Daoy (cell line): ENCODE data around the gene NUAK2. TPM values are rescaled to one million over a fixed set of nuclear protein-coding genes. Genes with fewer than 3 reads are reported as not detected.
"Not testable (repeated sequence)": the region's sequence is repeated elsewhere in the genome, so short reads cannot be mapped to it uniquely, and the experiment has no call there.

ENCODE experiments used
- DNase-seq: peaks from one replicate; pipeline ENCODE4 v3.0.0-alpha.2; 2015; ENCODE audit warnings: low read depth
- total RNA-seq: library from RNA; depleted of rRNA; stranded (reverse); fragments of >200 nt; shearing (Covaris generic); gene quantifications from 2 replicates; pipeline ENCODE4 v1.2.3, GENCODE V29; 2014; rRNA removed

NUAK2 gene
- total RNA-seq: 11.1 and 12.4 TPM in 2 replicates

GRCh38 chr1:205321162-205321958 is at the start of gene NUAK2:
NUAK2 (minus strand) TSS chr1:205321745; CDS start chr1:205321628, 117 bp downstream.
- peak; percentile 97 for DNase-seq

GRCh38 chr1:205370780-205371179 is 49.2 kb upstream of the NUAK2 start:
- no peak for DNase-seq

- no peak for DNase-seq
Measured at GRCh38 chr1:205369701-205370123, 48.2 kb upstream of the NUAK2 start.

- DNase-seq: no peak
Measured at GRCh38 chr1:205368478-205368877, 46.9 kb upstream of the NUAK2 start.

- peak; percentile 43 for DNase-seq
Measured at GRCh38 chr1:205365945-205366463, 44.5 kb upstream of the NUAK2 start.

- DNase-seq: not testable (repeated sequence)
Measured at GRCh38 chr1:205365086-205365485, 43.5 kb upstream of the NUAK2 start.

- no peak for DNase-seq
Measured at GRCh38 chr1:205360891-205361290, 39.3 kb upstream of the NUAK2 start.

GRCh38 chr1:205359771-205360565 is 38.4 kb upstream of the NUAK2 start:
- no peak for DNase-seq

- DNase-seq: no peak
Measured at GRCh38 chr1:205358579-205358978, 37.0 kb upstream of the NUAK2 start.

GRCh38 chr1:205357567-205357966 is 36.0 kb upstream of the NUAK2 start:
- DNase-seq: no peak

GRCh38 chr1:205356440-205357139 is 35.0 kb upstream of the NUAK2 start, which contains the start of gene KLHDC8A:
KLHDC8A (minus strand) TSS chr1:205356922; CDS start chr1:205343604, 13,318 bp downstream.
- no peak for DNase-seq

GRCh38 chr1:205355075-205355453 is 33.5 kb upstream of the NUAK2 start:
- peak; percentile 55 for DNase-seq

- peak; percentile 75 for DNase-seq
Measured at GRCh38 chr1:205354259-205355074, 32.9 kb upstream of the NUAK2 start.

GRCh38 chr1:205353612-205354011 is 32.1 kb upstream of the NUAK2 start:
- no peak for DNase-seq

GRCh38 chr1:205353191-205353590 is 31.6 kb upstream of the NUAK2 start:
- no peak for DNase-seq

- DNase-seq: peak; percentile 66
Measured at GRCh38 chr1:205351984-205352713, 30.6 kb upstream of the NUAK2 start.

GRCh38 chr1:205350691-205351141 is 29.2 kb upstream of the NUAK2 start:
- no peak for DNase-seq

- no peak for DNase-seq
Measured at GRCh38 chr1:205350124-205350523, 28.6 kb upstream of the NUAK2 start.

- peak; percentile 72 for DNase-seq
Measured at GRCh38 chr1:205348554-205349487, 27.3 kb upstream of the NUAK2 start.
